ENCODE measurements around the gene CXCL10.
"Not testable (repeated sequence)": the region's sequence is repeated elsewhere in the genome, so short reads cannot be mapped to it uniquely, and the experiment has no call there.

Gene CXCL10

DNA sequence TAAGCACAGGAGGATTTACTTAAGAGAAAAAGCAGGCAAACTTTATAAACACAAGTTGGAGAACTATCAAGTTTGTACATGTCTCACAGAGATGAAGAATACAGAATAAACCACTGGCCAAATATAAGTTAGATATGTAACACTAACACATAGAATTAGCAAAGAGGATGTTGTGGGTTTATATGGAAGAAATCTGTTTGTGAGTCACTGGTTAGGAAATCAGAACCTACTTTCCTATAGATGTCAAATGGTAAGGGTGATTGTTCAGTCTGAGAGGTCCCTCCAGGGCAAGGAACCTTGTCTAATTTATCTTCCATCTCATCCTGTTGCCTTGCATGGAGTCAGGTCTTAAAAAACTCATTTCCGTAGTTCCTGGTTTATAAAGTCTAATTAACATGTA lies 36.5 kb upstream of the CXCL10 start:
- TF ChIP-seq, protein P1, sequence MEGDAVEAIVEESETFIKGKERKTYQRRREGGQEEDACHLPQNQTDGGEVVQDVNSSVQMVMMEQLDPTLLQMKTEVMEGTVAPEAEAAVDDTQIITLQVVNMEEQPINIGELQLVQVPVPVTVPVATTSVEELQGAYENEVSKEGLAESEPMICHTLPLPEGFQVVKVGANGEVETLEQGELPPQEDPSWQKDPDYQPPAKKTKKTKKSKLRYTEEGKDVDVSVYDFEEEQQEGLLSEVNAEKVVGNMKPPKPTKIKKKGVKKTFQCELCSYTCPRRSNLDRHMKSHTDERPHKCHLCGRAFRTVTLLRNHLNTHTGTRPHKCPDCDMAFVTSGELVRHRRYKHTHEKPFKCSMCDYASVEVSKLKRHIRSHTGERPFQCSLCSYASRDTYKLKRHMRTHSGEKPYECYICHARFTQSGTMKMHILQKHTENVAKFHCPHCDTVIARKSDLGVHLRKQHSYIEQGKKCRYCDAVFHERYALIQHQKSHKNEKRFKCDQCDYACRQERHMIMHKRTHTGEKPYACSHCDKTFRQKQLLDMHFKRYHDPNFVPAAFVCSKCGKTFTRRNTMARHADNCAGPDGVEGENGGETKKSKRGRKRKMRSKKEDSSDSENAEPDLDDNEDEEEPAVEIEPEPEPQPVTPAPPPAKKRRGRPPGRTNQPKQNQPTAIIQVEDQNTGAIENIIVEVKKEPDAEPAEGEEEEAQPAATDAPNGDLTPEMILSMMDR (IDR thresholded peaks at IDR 0.05; ENCODE audit: borderline replicate concordance, insufficient read depth, low read depth, low read length), result no peak
- no peak overlapping the region for H3K4me3 ChIP-seq (ENCODE audit: low read depth, low read length)

DNA sequence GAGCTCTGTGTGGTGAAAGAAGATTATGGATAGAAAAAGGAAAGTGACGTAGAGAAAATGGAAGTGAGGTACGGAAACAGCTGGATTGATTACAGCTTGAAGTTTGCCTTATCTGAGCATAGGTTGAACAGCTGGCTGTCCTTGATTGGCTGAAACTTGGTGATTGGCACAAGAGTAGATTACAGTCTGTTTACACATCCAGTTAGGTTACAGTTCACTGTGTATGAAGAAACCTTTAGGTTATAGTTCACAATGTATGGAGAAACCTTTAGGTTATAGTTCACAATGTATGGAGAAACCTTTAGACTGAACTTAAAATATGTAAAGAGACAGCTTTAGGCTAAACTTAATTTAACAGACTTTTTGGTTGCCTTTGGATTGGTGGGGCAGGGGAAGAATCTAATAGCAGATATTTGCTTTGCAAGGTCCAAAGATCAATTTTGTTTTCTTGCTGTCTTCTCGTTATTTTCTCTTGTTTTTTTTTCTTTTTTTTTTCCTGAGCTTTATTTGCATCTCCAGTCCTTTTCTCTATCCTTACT lies 35.7 kb upstream of the CXCL10 start:
- H3K4me3 ChIP-seq (ENCODE audit: low read depth, low read length), result no peak overlapping the region
- TF ChIP-seq, protein P1 (IDR thresholded peaks at IDR 0.05; ENCODE audit: borderline replicate concordance, insufficient read depth, low read depth, low read length), result no peak

DNA sequence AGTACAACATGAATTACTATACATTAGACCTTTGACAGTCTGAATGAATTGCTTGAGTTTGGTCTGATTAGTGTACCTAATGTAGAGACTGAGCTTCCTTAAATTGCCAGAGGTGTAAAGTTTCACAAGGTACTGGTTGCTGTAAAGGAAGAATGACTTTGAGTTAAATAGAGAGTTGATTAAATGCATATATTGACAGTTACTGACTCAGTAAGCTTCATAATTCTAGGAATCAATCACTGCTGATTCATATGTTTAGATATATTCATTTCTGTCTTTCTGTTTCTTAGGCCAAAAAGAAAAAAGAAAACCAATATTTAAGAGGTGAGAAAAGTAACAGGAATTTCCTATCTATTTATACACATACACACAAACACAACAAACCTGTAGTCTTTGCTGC lies 35.0 kb upstream of the CXCL10 start:
- TF ChIP-seq, protein P1 (IDR thresholded peaks at IDR 0.05; ENCODE audit: borderline replicate concordance, insufficient read depth, low read depth, low read length), result no peak
- no peak overlapping the region for H3K4me3 ChIP-seq (ENCODE audit: low read depth, low read length)

DNA sequence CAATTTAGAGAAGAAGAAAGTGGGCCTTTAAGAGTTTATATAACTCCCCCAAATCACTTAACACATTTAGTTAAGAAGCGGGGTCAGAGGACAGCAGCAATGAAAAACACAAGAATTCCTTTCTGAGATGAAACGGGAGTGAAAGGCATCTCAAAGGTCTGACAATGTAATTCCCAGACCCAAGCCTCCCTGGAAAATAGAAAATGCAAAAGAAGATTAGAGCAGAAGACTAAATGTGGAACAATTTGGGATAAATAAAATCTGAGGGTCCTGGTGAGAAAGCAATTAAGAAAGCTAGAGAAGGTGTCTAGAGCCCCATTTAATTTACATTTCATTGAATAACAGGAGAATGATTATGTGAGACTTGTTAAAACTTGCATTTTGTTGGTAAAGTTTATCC lies 32.1 kb upstream of the CXCL10 start:
- H3K4me3 ChIP-seq (ENCODE audit: low read depth, low read length), result no peak overlapping the region
- TF ChIP-seq, protein P1 (IDR thresholded peaks at IDR 0.05; ENCODE audit: borderline replicate concordance, insufficient read depth, low read depth, low read length), result no peak

DNA sequence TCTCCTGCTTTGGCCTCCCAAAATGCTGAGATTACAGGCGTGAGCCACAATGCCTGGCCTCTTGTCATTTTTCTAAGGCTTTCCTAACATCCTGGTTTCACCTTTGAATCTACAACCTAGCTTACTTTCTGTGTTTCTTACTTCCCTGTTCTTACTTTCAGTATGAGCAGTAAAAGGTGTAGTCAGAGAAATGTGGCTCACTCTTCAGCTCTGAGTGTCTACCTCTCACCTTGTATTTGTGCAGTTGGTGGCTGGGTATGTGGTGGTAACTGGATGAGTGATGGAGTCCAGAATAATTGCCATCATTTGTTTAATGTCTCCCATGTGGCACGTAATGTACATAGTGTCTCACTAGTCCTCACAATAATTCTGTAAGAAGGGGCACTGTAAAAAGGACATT lies 31.7 kb upstream of the CXCL10 start:
- H3K4me3 ChIP-seq (ENCODE audit: low read depth, low read length), result no peak overlapping the region
- TF ChIP-seq, protein P1 (IDR thresholded peaks at IDR 0.05; ENCODE audit: borderline replicate concordance, insufficient read depth, low read depth, low read length), result no peak

DNA sequence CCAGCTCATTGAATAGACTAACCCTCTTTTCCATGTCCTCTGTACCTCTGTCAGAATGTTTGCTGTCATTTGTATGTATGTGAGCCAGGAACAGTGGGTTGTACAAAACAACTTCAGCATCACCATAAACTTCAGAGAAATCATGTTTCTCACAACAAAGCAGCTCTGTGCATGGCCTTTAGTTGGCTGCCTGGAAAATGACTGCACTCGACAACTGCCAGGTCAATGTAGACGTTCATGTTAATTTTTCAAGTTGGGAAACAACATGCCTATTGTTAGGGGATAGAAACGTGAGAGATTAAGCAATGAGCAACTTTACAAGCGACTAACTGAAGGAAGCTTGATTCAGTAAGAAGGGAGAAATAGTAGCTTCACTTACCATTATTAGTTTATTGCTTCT lies 30.4 kb upstream of the CXCL10 start:
- no peak overlapping the region for H3K4me3 ChIP-seq (ENCODE audit: low read depth, low read length)
- TF ChIP-seq, protein P1 (IDR thresholded peaks at IDR 0.05; ENCODE audit: borderline replicate concordance, insufficient read depth, low read depth, low read length), result no peak

DNA sequence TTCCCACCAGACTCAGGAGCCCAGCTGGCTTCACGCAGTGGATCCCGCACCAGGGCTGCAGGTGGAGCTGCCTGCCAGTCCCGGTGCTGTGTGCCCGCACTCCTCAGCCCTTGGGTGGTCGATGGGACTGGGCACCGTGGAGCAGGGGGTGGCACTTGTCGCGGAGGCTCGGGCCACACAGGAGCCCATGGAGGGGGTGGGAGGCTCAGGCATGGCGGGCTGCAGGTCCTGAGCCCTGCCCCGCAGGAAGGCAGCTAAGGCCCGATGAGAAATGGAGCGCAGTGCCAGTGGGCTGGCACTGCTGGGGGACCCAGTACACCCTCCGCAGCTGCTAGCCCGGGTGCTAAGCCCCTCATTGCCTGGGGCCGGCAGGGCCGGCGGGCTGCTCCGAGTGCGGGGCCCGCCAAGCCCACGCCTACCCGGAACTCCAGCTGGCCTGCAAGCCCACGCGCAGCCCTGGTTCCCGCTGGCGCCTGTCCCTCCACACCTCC lies 27.3 kb upstream of the CXCL10 start:
- H3K4me3 ChIP-seq (ENCODE audit: low read depth, low read length), result not testable (repeated sequence)

DNA sequence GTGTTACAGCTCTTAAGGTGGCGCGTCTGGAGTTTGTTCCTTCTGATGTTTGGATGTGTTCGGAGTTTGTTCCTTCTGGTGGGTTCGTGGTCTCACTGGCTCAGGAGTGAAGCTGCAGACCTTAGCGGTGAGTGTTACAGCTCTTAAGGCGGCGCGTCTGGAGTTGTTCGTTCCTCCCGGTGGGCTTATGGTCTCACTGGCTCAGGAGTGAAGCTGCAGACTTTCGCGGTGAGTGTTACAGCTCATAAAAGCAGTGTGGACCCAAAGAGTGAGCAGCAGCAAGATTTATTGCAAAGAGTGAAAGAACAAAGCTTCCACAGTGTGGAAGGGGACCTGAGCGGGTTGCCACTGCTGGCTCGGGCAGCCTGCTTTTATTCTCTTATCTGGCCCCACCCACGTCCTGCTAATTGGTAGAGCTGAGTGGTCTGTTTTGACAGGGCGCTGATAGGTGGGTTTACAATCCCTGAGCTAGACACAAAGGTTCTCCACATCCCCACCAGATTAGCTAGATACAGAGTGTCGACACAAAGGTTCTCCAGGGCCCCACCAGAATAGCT lies 26.6 kb upstream of the CXCL10 start:
- H3K4me3 ChIP-seq (ENCODE audit: low read depth, low read length), result not testable (repeated sequence)

DNA sequence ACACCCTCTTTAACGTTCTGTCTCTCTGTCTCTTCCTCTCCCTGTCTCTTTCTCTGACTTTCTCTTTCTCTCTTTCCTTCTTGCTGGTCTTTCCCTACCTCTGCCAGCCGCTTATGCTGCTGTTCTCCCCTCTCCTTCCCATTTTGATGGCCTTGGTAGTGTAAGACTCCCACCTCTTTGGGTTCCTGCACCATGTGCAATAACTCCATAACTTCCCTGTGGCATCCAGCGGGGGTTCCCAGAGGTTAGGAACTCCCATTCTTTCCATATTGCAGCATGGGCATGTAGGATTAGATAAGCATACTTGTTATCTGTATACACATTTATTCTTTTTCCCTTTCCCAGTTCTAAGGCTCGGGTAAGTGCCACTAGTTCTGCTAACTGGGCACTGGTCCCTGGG lies 21.4 kb upstream of the CXCL10 start:
- H3K4me3 ChIP-seq (ENCODE audit: low read depth, low read length), result not testable (repeated sequence)

DNA sequence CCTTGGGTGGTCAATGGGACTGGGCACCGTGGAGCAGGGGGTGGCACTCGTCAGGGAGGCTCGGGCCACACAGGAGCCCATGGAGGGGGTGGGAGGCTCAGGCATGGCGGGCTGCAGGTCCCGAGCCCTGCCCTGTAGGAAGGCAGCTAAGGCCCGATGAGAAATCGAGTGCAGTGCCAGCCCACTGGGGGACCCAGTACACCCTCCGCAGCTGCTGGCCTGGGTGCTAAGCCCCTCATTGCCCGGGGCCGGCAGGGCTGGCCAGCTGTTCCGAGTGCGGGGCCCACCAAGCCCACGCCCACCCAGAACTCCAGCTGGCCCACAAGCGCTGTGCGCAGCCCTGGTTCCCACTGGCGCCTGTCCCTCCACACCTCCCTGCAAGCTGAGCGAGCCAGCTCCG lies 20.0 kb upstream of the CXCL10 start:
- not testable (repeated sequence) for H3K4me3 ChIP-seq (ENCODE audit: low read depth, low read length)

DNA sequence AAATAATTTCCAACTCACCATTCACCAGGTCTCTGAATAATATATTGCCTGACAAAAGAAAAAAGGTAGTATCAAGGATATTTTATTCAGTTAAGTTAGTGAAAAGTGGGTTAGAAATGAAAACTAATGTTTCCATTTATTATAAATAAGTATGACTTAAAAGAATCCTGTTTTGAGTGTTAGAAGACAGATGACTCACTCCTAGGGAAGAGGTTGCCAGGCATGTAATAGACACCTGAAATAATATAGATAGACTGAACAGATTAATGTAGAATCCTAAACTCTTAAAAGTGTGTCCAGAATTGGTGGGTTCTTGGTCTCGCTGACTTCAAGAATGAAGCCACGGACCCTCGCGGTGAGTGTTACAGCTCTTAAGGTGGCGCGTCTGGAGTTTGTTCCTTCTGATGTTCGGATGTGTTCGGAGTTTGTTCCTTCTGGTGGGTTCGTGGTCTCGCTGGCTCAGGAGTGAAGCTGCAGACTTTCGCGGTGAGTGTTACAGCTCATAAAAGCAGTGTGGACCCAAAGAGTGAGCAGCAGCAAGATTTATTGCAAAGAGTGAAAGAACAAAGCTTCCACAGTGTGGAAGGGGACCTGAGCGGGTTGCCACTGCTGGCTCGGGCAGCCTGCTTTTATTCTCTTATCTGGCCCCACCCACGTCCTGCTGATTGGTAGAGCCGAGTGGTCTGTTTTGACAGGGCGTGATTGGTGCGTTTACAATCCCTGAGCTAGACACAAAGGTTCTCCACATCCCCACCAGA lies 19.1 kb upstream of the CXCL10 start:
- not testable (repeated sequence) for H3K4me3 ChIP-seq (ENCODE audit: low read depth, low read length)

Measured in GM12875 (cell line).